Measurements from ENCODE around the gene RXRA. TPM values are rescaled to one million over a fixed set of nuclear protein-coding genes. Genes with fewer than 3 reads are reported as not detected.

The RXRA gene
- total and polyA plus RNA-seq, 2 donors (not counting 3 experiments of a cell fraction or from before 2014, with no cell fraction given), result 15.4 to 37.4 TPM

- Histone ChIP-seq H3K9ac (replicated peaks; ENCODE audit: extremely low read depth, insufficient read depth, low read length) (no peak overlapping the region), H3K36me3 (ENCODE audit: control insufficient read depth in 2 of 2, extremely low read depth in 1 of 2, insufficient read depth in 2 of 2, low read length in 2 of 2) (no peaks in the 10 kb centered on the region), H3K79me2 (ENCODE audit: control insufficient read depth, insufficient read depth, low read length) (peaks cover 2% of the 10 kb centered on the region), H3K9me1 (replicated peaks; ENCODE audit: control insufficient read depth, extremely low read depth, insufficient read depth, low read length) (no peaks in the 10 kb centered on the region), H4K20me1 (replicated peaks; ENCODE audit: control insufficient read depth, extremely low read depth, insufficient read depth, low read length) (no peaks in the 10 kb centered on the region), H3K4me2 (ENCODE audit: insufficient read depth, low read length) (no peak overlapping the region), H3K4me3 (replicated peaks in 1 of 3; ENCODE audit: insufficient read depth in 1 of 3, low read depth in 1 of 3, low read length in 3 of 3) (no peak overlapping the region), H3K27me3 (ENCODE audit: control insufficient read depth in 2 of 2, insufficient read depth in 2 of 2, low read length in 2 of 2) (no peaks in the 10 kb centered on the region), H2AFZ (ENCODE audit: low read depth, low read length) (no peak overlapping the region), H3K4me1 (ENCODE audit: control insufficient read depth, extremely low read depth, insufficient read depth, low read length) (peaks cover 10% of the 10 kb centered on the region), H3K9me3 (replicated peaks; ENCODE audit: control insufficient read depth, insufficient read depth, low read length) (no peaks in the 10 kb centered on the region), H3K27ac (ENCODE audit: insufficient read depth, low read depth, low read length) (no peak overlapping the region)
- intact Hi-C loops (cut with micrococcal nuclease), result no loop called here
- ChIA-PET CTCF (interaction anchor here (1.0 kb wide), 1 partner anchor 84 kb away, joined by 3 read pairs; no protein-coding TSS in a partner anchor), POLR2A (no interaction called here)
- no TSS peak for BruUV-seq (replicated peaks)
- no peak for TF ChIP-seq CTCF (IDR thresholded peaks at IDR 0.05; ENCODE audit: extremely low read depth in 1 of 2, insufficient read depth in 1 of 2, low read depth in 1 of 2, low read length in 2 of 2)
- no peak for TF ChIP-seq POLR2AphosphoS5 (IDR thresholded peaks at IDR 0.05; ENCODE audit: insufficient read depth, low read depth, low read length)
- no peak for TF ChIP-seq GATA2 (IDR thresholded peaks at IDR 0.05; ENCODE audit: insufficient read depth, insufficient read length, low read depth, low read length)
- TF ChIP-seq MAX (IDR thresholded peaks at IDR 0.05; ENCODE audit: insufficient read depth, insufficient read length), result no peak
- no peak for TF ChIP-seq EZH2 (IDR thresholded peaks at IDR 0.05; ENCODE audit: borderline replicate concordance, low read depth, low read length, severe bottlenecking)
- no peak for TF ChIP-seq MYC (IDR thresholded peaks at IDR 0.05; ENCODE audit: low read depth, low read length)
- DNase-seq (ENCODE audit: low read depth, low spot score) (no peak), FAIRE-seq (no peak)
- dilution Hi-C loops (cut with MboI; ENCODE audit: extremely low pct_ligation_motif_present, low sequenced_read_pairs), result no loop called here
Measured at GRCh38 chr9:134358662-134359319, 32.5 kb downstream of the RXRA start.

Measured in endothelial cell of umbilical vein (primary cell).